Liver (tissue), 9 donors: ENCODE measurements around the gene BCL2L1. TPM values are rescaled to one million over a fixed set of nuclear protein-coding genes. Genes with fewer than 3 reads are reported as not detected.
"Not testable (repeated sequence)": the region's sequence is repeated elsewhere in the genome, so short reads cannot be mapped to it uniquely, and the experiment has no call there.

ENCODE experiments used
- DNase-seq: peaks from one replicate; pipeline ENCODE4 v3.0.0-alpha.2; 2017; ENCODE audit warnings: low spot score
- H3K27ac ChIP-seq, 2 donors: one replicate each; pipeline ENCODE4 v1.7.0; 2013; ENCODE audit warnings: inconsistent platforms in 2 of 2, low read length in 2 of 2, control low read depth in 1 of 2, low read depth in 1 of 2, mild to moderate bottlenecking in 1 of 2
- H3K27me3 ChIP-seq, 4 donors: one replicate each; pipeline versions ENCODE4 v1.6.1 to v1.7.0; 2013; ENCODE audit warnings: low read length in 3 of 4, inconsistent platforms in 1 of 4, mild to moderate bottlenecking in 1 of 4, moderate library complexity in 1 of 4; ENCODE audit not compliant: control insufficient read depth in 4 of 4, insufficient read depth in 4 of 4
- H3K36me3 ChIP-seq, 4 donors: one replicate each; pipeline versions ENCODE4 v1.6.1 to v1.7.0; 2013; ENCODE audit warnings: low read length in 3 of 4, mild to moderate bottlenecking in 3 of 4, low read depth in 1 of 4, moderate library complexity in 1 of 4; ENCODE audit not compliant: control insufficient read depth in 4 of 4, insufficient read depth in 3 of 4
- H3K4me1 ChIP-seq, 4 donors: one replicate each; pipeline versions ENCODE4 v1.6.1 to v1.7.0; 2013; ENCODE audit warnings: low read length in 3 of 4, mild to moderate bottlenecking in 3 of 4, moderate library complexity in 1 of 4; ENCODE audit not compliant: control insufficient read depth in 4 of 4, insufficient read depth in 4 of 4
- H3K4me3 ChIP-seq, 3 donors: one replicate each; pipeline versions ENCODE4 v1.6.1 to v1.7.0; 2013; ENCODE audit warnings: low read length in 3 of 3, control low read depth in 1 of 3, low read depth in 1 of 3, mild to moderate bottlenecking in 1 of 3
- H3K9ac ChIP-seq, 2 donors: one replicate each; pipeline ENCODE4 v1.7.0; 2013; ENCODE audit warnings: low read length in 2 of 2, mild to moderate bottlenecking in 2 of 2, moderate library complexity in 2 of 2, control low read depth in 1 of 2, low read depth in 1 of 2
- H3K9me3 ChIP-seq, 4 donors: one replicate each; pipeline versions ENCODE4 v1.6.1 to v1.7.0; 2013; ENCODE audit warnings: low read length in 3 of 4; ENCODE audit not compliant: control insufficient read depth in 4 of 4
- ATF3 ChIP-seq: IDR thresholded peaks from 2 replicates; pipeline ENCODE4 v1.6.1; 2016; ENCODE audit warnings: antibody characterized with exemption
- EGR1 ChIP-seq, 2 donors: IDR thresholded peaks; 2 replicates each; pipeline ENCODE4 v1.6.1; 2016 to 2018; ENCODE audit warnings: antibody characterized with exemption in 2 of 2, low read depth in 2 of 2
- FOXA1 ChIP-seq: IDR thresholded peaks from 2 replicates; pipeline ENCODE4 v1.6.1; 2016; ENCODE audit warnings: antibody characterized with exemption
- FOXA2 ChIP-seq: IDR thresholded peaks from 2 replicates; pipeline ENCODE4 v1.6.1; 2016; ENCODE audit warnings: antibody characterized with exemption
- GABPA ChIP-seq, 2 donors: IDR thresholded peaks in 1 of 2; conservative IDR thresholded peaks in 1 of 2; 2 replicates each; pipeline ENCODE4 v1.6.1; 2016; ENCODE audit warnings: antibody characterized with exemption in 2 of 2, mild to moderate bottlenecking in 1 of 2, moderate library complexity in 1 of 2
- HNF4A ChIP-seq, 2 donors: conservative IDR thresholded peaks; 2 replicates each; pipeline ENCODE4 v1.6.1; 2016; ENCODE audit warnings: antibody characterized with exemption in 2 of 2, mild to moderate bottlenecking in 2 of 2
- HNF4G ChIP-seq: IDR thresholded peaks from 2 replicates; pipeline ENCODE4 v1.6.1; 2016; ENCODE audit warnings: antibody characterized with exemption
- JUND ChIP-seq, 2 donors: IDR thresholded peaks; 2 replicates each; pipeline ENCODE4 v1.6.1; 2016; ENCODE audit warnings: antibody characterized with exemption in 2 of 2
- NR2F2 ChIP-seq: IDR thresholded peaks from 2 replicates; pipeline ENCODE4 v1.6.1; 2016; ENCODE audit warnings: antibody characterized with exemption
- RAD21 ChIP-seq, 2 donors: IDR thresholded peaks; 2 replicates each; pipeline ENCODE4 v1.6.1; 2016; ENCODE audit warnings: antibody characterized with exemption in 2 of 2, mild to moderate bottlenecking in 2 of 2
- REST ChIP-seq: IDR thresholded peaks from 2 replicates; pipeline ENCODE4 v1.6.1; 2016; ENCODE audit warnings: antibody characterized with exemption, mild to moderate bottlenecking
- RXRA ChIP-seq, 2 donors: IDR thresholded peaks; 2 replicates each; pipeline ENCODE4 v1.6.1; 2017 to 2018; ENCODE audit warnings: antibody characterized with exemption in 2 of 2, mild to moderate bottlenecking in 1 of 2
- SP1 ChIP-seq: IDR thresholded peaks from 2 replicates; pipeline ENCODE4 v1.6.1; 2018; ENCODE audit warnings: antibody characterized with exemption, mild to moderate bottlenecking
- TAF1 ChIP-seq: conservative IDR thresholded peaks from 2 replicates; pipeline ENCODE4 v1.6.1; 2016; ENCODE audit warnings: antibody characterized with exemption, mild to moderate bottlenecking
- YY1 ChIP-seq: IDR thresholded peaks from 2 replicates; pipeline ENCODE4 v1.6.1; 2016; ENCODE audit warnings: antibody characterized with exemption, mild to moderate bottlenecking
- ZBTB33 ChIP-seq: IDR thresholded peaks from 2 replicates; pipeline ENCODE4 v1.6.1; 2016; ENCODE audit warnings: antibody characterized with exemption
- whole genome bisulfite sequencing: extraction: QIAGEN DNeasy Blood & Tissue Kit; methylation state at CpG from one replicate; pipeline ENCODE4 v1.1.7; 2013; 5-methylcytosine and 5-hydroxymethylcytosine counted together
- polyA plus RNA-seq, 2 donors: library from polyadenylated mRNA; stranded (reverse) in 1 of 2; unstranded in 1 of 2; fragments of 200-250 nt in 1 of 2; fragments of >200 nt in 1 of 2; fragmentation: Nextera tagmentation in 1 of 2; extraction: Ambion mirVana in 1 of 2; gene quantifications; one replicate each; pipeline versions ENCODE4 v1.2.1 to v1.2.3, GENCODE V29; 2013 to 2015
- total RNA-seq, 2 donors: library from RNA; depleted of rRNA; stranded (reverse); fragments of >200 nt; gene quantifications; one replicate each; pipeline ENCODE4 v1.2.3, GENCODE V29; 2014
- TF ChIP-seq, protein P1 (sequence below): IDR thresholded peaks from 2 replicates; pipeline ENCODE4 v1.6.1; 2016; ENCODE audit warnings: antibody characterized with exemption
- TF ChIP-seq, protein P2 (sequence below): fragments of 150-350 bp; IDR thresholded peaks from 2 replicates; pipeline ENCODE4 v1.5.1; 2017; ENCODE audit warnings: improper control_type of control experiment, low read depth, low read length; ENCODE audit not compliant: missing input control
- donor health status: healthy.
- donor health status: healthy.
- donor health status: healthy.
- donor health status: healthy.
- donor health status: healthy.

The BCL2L1 gene
- total and polyA plus RNA-seq, 4 donors: 29.7 to 124 (median 46.0) TPM

GRCh38 chr20:31652917-31653396 is 69.7 kb downstream of the BCL2L1 start:
- no peak overlapping the region for H3K27ac ChIP-seq
- TF ChIP-seq TAF1 (no peak), HNF4G (no peak), ATF3 (no peak), EGR1 (IDR thresholded peaks at IDR 0.05; ENCODE audit: low read depth in 2 of 2) (no peak), FOXA1 (no peak), RAD21 (IDR thresholded peaks at IDR 0.05) (no peak), REST (no peak), GABPA (IDR thresholded peaks at IDR 0.05 in 1 of 2, conservative IDR thresholded peaks at IDR 0.05 in 1 of 2) (no peak), ZBTB33 (no peak), FOXA2 (no peak), JUND (IDR thresholded peaks at IDR 0.05) (no peak), SP1 (no peak), HNF4A (conservative IDR thresholded peaks at IDR 0.05) (no peak), NR2F2 (no peak), RXRA (IDR thresholded peaks at IDR 0.05) (no peak), YY1 (no peak)
- TF ChIP-seq, protein P1, sequence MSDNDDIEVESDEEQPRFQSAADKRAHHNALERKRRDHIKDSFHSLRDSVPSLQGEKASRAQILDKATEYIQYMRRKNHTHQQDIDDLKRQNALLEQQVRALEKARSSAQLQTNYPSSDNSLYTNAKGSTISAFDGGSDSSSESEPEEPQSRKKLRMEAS: no peak
- TF ChIP-seq, protein P2, sequence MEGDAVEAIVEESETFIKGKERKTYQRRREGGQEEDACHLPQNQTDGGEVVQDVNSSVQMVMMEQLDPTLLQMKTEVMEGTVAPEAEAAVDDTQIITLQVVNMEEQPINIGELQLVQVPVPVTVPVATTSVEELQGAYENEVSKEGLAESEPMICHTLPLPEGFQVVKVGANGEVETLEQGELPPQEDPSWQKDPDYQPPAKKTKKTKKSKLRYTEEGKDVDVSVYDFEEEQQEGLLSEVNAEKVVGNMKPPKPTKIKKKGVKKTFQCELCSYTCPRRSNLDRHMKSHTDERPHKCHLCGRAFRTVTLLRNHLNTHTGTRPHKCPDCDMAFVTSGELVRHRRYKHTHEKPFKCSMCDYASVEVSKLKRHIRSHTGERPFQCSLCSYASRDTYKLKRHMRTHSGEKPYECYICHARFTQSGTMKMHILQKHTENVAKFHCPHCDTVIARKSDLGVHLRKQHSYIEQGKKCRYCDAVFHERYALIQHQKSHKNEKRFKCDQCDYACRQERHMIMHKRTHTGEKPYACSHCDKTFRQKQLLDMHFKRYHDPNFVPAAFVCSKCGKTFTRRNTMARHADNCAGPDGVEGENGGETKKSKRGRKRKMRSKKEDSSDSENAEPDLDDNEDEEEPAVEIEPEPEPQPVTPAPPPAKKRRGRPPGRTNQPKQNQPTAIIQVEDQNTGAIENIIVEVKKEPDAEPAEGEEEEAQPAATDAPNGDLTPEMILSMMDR: no peak
- no peak overlapping the region for H3K9ac ChIP-seq
- H3K4me3 ChIP-seq: no peak overlapping the region
- 53% methylated on average over 5 of the region's 5 CpGs for WGBS
- no peaks in the 10 kb centered on the region for H3K36me3 ChIP-seq
- no peak for DNase-seq
- no peaks in the 10 kb centered on the region for H3K27me3 ChIP-seq
- no peaks in the 10 kb centered on the region for H3K4me1 ChIP-seq
- no peaks in the 10 kb centered on the region for H3K9me3 ChIP-seq

DNA sequence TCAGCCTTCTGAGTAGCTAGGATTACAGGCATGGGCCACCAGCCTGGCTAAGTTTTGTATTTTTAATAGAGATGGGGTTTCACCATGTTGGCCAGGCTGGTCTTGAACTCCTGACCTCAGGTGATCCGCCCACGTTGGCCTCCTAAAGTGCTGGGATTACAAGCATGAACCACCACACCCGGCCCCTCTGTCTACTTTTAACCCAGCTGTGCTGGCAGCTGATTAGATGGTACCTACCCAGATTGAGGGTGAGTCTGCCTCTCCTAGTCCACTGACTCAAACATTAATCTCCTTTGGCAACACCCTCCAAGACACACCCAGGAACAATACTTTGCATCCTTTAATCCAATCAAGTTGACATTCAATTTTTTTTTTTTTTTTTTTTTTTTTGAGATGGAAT is 74.6 kb downstream of the BCL2L1 start:
- not testable (repeated sequence) for H3K4me3 ChIP-seq
- WGBS: 84% methylated on average over 3 of the region's 3 CpGs

More for the DNA sequence above, 74.6 kb downstream of the BCL2L1 start:
- not testable (repeated sequence) for H3K9ac ChIP-seq, H3K9me3 ChIP-seq, H3K4me1 ChIP-seq, DNase-seq, H3K27me3 ChIP-seq, H3K27ac ChIP-seq, H3K36me3 ChIP-seq
